SK-N-SH treated with all-trans-retinoic acid at 6 μM for 48 hours (cell line): ENCODE results near the gene ZDHHC11B.

Experiments
- ATAC-seq: fragments of 200-7000 bp; cut with Tn5 transposase; 3 replicates; pipeline ENCODE4 v1.9.1; 2020; ENCODE audit warnings: mild to moderate bottlenecking, moderate library complexity
- ARNTL ChIP-seq: fragments of 450-650 bp; formaldehyde crosslinking; IDR thresholded peaks from 2 replicates; pipeline ENCODE4 v1.5.0; 2020; ENCODE audit warnings: low read depth, mild to moderate bottlenecking, moderate library complexity, borderline replicate concordance
- BACH2 ChIP-seq: fragments of 250-450 bp; sonication (Bioruptor Pico); IDR thresholded peaks from 2 replicates; pipeline ENCODE4 v1.9.0; 2021; ENCODE audit warnings: mild to moderate bottlenecking, borderline replicate concordance
- CSDC2 ChIP-seq: fragments of 250-450 bp; sonication (Bioruptor Pico); IDR thresholded peaks from 2 replicates; pipeline ENCODE4 v1.5.0; 2020; ENCODE audit warnings: mild to moderate bottlenecking, moderate library complexity
- ESRRG ChIP-seq: fragments of 250-450 bp; sonication (Bioruptor Pico); IDR thresholded peaks from 2 replicates; pipeline ENCODE4 v1.6.1; 2021; ENCODE audit warnings: mild to moderate bottlenecking
- GLIS3 ChIP-seq: fragments of 250-450 bp; sonication (Bioruptor Pico); IDR thresholded peaks from 2 replicates; pipeline ENCODE4 v1.5.0; 2020; ENCODE audit warnings: mild to moderate bottlenecking, moderate library complexity
- ISL1 ChIP-seq: fragments of 250-450 bp; sonication (Bioruptor Pico); IDR thresholded peaks from 2 replicates; pipeline ENCODE4 v2.1.2; 2022; ENCODE audit warnings: mild to moderate bottlenecking, moderate library complexity
- OSR1 ChIP-seq: fragments of 250-450 bp; sonication (Bioruptor Pico); IDR thresholded peaks from 2 replicates; pipeline ENCODE4 v1.8.0; 2022; ENCODE audit warnings: moderate library complexity, mild to moderate bottlenecking, inconsistent platforms
- PPARA ChIP-seq: fragments of 250-450 bp; sonication (Bioruptor Pico); IDR thresholded peaks from 2 replicates; pipeline ENCODE4 v1.5.0; 2020; ENCODE audit warnings: mild to moderate bottlenecking, borderline replicate concordance
- SNAI2 ChIP-seq: fragments of 250-450 bp; sonication (Bioruptor Pico); IDR thresholded peaks from 2 replicates; pipeline ENCODE4 v1.5.0; 2020; ENCODE audit warnings: mild to moderate bottlenecking, moderate library complexity
- TCF4 ChIP-seq: fragments of 250-450 bp; sonication (Bioruptor Pico); IDR thresholded peaks from 2 replicates; pipeline ENCODE4 v1.8.0; 2021; ENCODE audit warnings: mild to moderate bottlenecking, moderate library complexity, borderline replicate concordance
- TOX ChIP-seq: fragments of 250-450 bp; sonication (Bioruptor Pico); IDR thresholded peaks from 2 replicates; pipeline ENCODE4 v1.8.0; 2021; ENCODE audit warnings: mild to moderate bottlenecking, moderate library complexity, borderline replicate concordance
- ZC3H10 ChIP-seq: fragments of 250-450 bp; sonication (Bioruptor Pico); IDR thresholded peaks from 2 replicates; pipeline ENCODE4 v1.5.1; 2021; ENCODE audit warnings: mild to moderate bottlenecking, moderate library complexity
- ZFP3 ChIP-seq: fragments of 250-450 bp; sonication (Bioruptor Pico); IDR thresholded peaks from 2 replicates; pipeline ENCODE4 v1.5.0; 2020; ENCODE audit warnings: mild to moderate bottlenecking, moderate library complexity
- ZFP30 ChIP-seq: fragments of 450-650 bp; formaldehyde crosslinking; IDR thresholded peaks from 2 replicates; pipeline ENCODE4 v1.5.0; 2022; ENCODE audit warnings: mild to moderate bottlenecking, moderate library complexity
- ZNF565 ChIP-seq: fragments of 450-650 bp; formaldehyde crosslinking; conservative IDR thresholded peaks from 2 replicates; pipeline ENCODE4 v1.5.0; 2020; ENCODE audit warnings: low read depth, mild to moderate bottlenecking, moderate library complexity
- ZNF70 ChIP-seq: fragments of 450-650 bp; formaldehyde crosslinking; IDR thresholded peaks from 2 replicates; pipeline ENCODE4 v1.5.0; 2020; ENCODE audit warnings: mild to moderate bottlenecking, moderate library complexity
- ZNF8 ChIP-seq: fragments of 450-650 bp; formaldehyde crosslinking; IDR thresholded peaks from 2 replicates; pipeline ENCODE4 v1.5.0; 2020; ENCODE audit warnings: mild to moderate bottlenecking, moderate library complexity
- TF ChIP-seq, protein P1 (sequence below): fragments of 250-450 bp; sonication (Bioruptor Pico); IDR thresholded peaks from 2 replicates; pipeline ENCODE4 v1.5.0; 2020; ENCODE audit warnings: mild to moderate bottlenecking, moderate library complexity
- TF ChIP-seq, protein P2 (sequence below): fragments of 250-450 bp; sonication (Bioruptor Pico); IDR thresholded peaks from 2 replicates; pipeline ENCODE4 v1.5.1; 2020; ENCODE audit warnings: low read depth, mild to moderate bottlenecking, moderate library complexity
- TF ChIP-seq, protein P3 (sequence below): fragments of 250-450 bp; sonication (Bioruptor Pico); IDR thresholded peaks from 2 replicates; pipeline ENCODE4 v1.5.1; 2021; ENCODE audit warnings: mild to moderate bottlenecking, moderate library complexity
- TF ChIP-seq, protein P4 (sequence below): fragments of 250-450 bp; sonication (Bioruptor Pico); IDR thresholded peaks from 2 replicates; pipeline ENCODE4 v1.8.0; 2020; ENCODE audit warnings: mild to moderate bottlenecking, moderate library complexity, borderline replicate concordance
- TF ChIP-seq, protein P5 (sequence below): fragments of 250-450 bp; sonication (Bioruptor Pico); IDR thresholded peaks from 2 replicates; pipeline ENCODE4 v1.8.0; 2021; ENCODE audit warnings: low read depth, mild to moderate bottlenecking, moderate library complexity, borderline replicate concordance

ZDHHC11B gene

DNA sequence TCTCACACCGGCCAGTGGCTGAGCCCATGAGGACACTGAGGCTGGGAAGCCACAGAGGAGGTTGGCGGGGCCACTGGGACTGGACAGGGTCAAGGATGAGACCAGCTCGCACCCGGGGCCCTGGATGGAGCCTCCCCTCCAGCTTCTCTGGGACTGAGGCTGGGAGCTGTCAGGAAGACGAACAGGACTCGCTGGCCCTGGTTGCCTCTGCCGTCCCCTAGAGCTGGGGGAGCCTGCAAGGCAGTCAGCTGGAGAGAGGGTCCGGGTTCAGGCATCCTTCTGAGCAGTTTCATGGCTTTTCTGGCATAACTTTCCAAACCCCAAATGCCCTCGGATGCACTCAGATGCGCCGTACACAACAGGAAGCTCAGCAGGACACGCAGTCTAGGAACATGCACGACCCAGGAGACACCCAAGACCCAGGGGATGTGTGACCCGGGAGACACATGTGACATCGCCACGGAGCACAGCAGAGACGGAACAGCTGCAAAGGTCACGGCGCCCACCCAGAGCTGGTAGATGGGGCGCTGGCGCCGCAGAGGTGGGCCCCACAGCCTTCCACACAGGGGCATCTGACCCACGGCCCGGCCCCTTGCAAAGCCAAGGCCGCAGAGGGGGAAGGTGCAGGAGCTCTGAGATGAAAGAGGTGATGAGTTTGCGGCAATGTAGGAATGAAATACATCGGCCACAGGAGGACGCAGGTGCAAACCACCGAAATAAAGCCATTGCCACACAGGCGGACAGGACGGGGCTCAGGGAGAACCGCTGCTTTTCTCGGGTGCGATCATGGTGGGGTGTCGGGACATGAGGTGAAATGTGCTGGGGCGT, 108.4 kb downstream of the ZDHHC11B start:
- TF ChIP-seq ZNF8 (CRISPR knock-in tag) (no peak), ZFP3 (CRISPR knock-in tag) (no peak), ZNF70 (no peak), ESRRG (CRISPR knock-in tag) (no peak), GLIS3 (CRISPR knock-in tag) (no peak), ZC3H10 (CRISPR knock-in tag) (no peak), ZFP30 (CRISPR knock-in tag) (no peak), TOX (CRISPR knock-in tag) (no peak), ISL1 (CRISPR knock-in tag) (no peak), PPARA (CRISPR knock-in tag) (no peak), BACH2 (CRISPR knock-in tag) (no peak), TCF4 (no peak), ARNTL (no peak), ZNF565 (no peak)
- TF ChIP-seq, protein P1, sequence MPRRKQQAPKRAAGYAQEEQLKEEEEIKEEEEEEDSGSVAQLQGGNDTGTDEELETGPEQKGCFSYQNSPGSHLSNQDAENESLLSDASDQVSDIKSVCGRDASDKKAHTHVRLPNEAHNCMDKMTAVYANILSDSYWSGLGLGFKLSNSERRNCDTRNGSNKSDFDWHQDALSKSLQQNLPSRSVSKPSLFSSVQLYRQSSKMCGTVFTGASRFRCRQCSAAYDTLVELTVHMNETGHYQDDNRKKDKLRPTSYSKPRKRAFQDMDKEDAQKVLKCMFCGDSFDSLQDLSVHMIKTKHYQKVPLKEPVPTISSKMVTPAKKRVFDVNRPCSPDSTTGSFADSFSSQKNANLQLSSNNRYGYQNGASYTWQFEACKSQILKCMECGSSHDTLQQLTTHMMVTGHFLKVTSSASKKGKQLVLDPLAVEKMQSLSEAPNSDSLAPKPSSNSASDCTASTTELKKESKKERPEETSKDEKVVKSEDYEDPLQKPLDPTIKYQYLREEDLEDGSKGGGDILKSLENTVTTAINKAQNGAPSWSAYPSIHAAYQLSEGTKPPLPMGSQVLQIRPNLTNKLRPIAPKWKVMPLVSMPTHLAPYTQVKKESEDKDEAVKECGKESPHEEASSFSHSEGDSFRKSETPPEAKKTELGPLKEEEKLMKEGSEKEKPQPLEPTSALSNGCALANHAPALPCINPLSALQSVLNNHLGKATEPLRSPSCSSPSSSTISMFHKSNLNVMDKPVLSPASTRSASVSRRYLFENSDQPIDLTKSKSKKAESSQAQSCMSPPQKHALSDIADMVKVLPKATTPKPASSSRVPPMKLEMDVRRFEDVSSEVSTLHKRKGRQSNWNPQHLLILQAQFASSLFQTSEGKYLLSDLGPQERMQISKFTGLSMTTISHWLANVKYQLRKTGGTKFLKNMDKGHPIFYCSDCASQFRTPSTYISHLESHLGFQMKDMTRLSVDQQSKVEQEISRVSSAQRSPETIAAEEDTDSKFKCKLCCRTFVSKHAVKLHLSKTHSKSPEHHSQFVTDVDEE (CRISPR knock-in tag): no peak
- TF ChIP-seq, protein P2, sequence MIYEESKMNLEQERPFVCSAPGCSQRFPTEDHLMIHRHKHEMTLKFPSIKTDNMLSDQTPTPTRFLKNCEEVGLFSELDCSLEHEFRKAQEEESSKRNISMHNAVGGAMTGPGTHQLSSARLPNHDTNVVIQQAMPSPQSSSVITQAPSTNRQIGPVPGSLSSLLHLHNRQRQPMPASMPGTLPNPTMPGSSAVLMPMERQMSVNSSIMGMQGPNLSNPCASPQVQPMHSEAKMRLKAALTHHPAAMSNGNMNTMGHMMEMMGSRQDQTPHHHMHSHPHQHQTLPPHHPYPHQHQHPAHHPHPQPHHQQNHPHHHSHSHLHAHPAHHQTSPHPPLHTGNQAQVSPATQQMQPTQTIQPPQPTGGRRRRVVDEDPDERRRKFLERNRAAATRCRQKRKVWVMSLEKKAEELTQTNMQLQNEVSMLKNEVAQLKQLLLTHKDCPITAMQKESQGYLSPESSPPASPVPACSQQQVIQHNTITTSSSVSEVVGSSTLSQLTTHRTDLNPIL (CRISPR knock-in tag): no peak
- TF ChIP-seq, all 23 proteins: peak for 0
- no peak for ATAC-seq

DNA sequence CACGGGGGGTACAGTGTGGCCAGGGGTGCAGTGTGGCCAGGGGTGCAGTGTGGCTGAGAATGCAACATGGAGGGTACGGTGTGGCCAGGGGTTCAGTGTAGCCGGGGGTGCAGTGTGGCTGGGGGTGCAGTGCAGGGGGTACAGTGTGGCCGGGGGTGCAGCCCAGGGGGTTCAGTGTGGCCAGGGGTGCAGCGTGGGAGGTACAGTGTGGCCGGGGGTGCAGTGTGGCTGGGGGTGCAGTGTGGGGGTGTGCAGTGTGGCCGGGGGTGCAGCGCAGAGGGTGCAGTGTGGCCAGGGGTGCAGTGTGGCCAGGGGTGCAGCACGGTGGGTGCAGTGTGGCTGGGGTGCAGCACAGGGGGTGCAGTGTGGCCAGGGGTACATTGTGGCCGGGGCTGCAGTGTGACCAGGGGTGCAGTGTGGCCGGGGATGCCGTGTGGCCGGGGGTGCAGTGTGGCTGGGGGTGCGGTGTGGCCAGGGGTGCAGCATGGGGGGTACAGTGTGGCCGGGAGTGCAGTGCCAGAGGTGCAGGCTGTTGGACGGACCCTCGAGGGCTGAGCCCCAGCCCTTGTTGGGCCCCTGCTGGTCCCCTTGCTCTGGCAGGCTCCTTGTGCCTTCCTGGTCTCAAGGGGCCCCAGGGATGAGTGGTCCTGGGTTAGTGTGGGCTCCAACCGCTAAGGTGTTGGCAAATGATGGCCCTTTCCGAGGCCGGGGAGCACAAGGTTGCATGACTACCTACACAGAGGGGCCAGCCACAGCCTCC, 109.2 kb downstream of the ZDHHC11B start:
- no peak for ATAC-seq

DNA sequence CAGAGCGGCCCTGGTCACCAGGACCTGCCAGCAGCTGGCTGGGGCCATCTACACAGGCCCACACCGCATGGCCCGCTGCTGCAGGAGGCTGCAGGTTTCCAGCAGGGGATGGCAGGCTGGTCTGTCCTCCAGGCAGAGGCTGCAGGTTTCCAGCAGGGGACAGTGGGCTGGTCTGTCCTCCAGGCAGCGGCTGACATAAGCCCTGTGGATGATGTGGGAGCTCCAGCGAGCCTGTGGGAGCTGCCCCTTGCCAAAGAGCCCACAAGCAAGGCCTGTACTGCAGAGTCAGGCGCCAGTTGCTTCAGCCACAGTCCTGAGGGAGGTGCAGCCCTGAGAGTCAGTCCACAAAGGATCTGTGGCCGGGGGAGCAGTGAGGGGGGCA, 109.9 kb downstream of the ZDHHC11B start:
- ATAC-seq: no peak
- TF ChIP-seq, protein P2 (CRISPR knock-in tag): no peak
- TF ChIP-seq ZFP30 (CRISPR knock-in tag) (no peak), GLIS3 (CRISPR knock-in tag) (no peak), ZNF70 (no peak), PPARA (CRISPR knock-in tag) (no peak), OSR1 (CRISPR knock-in tag) (no peak), CSDC2 (CRISPR knock-in tag) (no peak), ZC3H10 (CRISPR knock-in tag) (no peak)
- TF ChIP-seq, protein P3, sequence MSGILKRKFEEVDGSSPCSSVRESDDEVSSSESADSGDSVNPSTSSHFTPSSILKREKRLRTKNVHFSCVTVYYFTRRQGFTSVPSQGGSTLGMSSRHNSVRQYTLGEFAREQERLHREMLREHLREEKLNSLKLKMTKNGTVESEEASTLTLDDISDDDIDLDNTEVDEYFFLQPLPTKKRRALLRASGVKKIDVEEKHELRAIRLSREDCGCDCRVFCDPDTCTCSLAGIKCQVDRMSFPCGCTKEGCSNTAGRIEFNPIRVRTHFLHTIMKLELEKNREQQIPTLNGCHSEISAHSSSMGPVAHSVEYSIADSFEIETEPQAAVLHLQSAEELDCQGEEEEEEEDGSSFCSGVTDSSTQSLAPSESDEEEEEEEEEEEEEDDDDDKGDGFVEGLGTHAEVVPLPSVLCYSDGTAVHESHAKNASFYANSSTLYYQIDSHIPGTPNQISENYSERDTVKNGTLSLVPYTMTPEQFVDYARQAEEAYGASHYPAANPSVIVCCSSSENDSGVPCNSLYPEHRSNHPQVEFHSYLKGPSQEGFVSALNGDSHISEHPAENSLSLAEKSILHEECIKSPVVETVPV: no peak
- TF ChIP-seq, protein P4, sequence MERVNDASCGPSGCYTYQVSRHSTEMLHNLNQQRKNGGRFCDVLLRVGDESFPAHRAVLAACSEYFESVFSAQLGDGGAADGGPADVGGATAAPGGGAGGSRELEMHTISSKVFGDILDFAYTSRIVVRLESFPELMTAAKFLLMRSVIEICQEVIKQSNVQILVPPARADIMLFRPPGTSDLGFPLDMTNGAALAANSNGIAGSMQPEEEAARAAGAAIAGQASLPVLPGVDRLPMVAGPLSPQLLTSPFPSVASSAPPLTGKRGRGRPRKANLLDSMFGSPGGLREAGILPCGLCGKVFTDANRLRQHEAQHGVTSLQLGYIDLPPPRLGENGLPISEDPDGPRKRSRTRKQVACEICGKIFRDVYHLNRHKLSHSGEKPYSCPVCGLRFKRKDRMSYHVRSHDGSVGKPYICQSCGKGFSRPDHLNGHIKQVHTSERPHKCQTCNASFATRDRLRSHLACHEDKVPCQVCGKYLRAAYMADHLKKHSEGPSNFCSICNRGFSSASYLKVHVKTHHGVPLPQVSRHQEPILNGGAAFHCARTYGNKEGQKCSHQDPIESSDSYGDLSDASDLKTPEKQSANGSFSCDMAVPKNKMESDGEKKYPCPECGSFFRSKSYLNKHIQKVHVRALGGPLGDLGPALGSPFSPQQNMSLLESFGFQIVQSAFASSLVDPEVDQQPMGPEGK (CRISPR knock-in tag): no peak

More for the DNA sequence above, 109.2 kb downstream of the ZDHHC11B start:
- TF ChIP-seq, protein P5, sequence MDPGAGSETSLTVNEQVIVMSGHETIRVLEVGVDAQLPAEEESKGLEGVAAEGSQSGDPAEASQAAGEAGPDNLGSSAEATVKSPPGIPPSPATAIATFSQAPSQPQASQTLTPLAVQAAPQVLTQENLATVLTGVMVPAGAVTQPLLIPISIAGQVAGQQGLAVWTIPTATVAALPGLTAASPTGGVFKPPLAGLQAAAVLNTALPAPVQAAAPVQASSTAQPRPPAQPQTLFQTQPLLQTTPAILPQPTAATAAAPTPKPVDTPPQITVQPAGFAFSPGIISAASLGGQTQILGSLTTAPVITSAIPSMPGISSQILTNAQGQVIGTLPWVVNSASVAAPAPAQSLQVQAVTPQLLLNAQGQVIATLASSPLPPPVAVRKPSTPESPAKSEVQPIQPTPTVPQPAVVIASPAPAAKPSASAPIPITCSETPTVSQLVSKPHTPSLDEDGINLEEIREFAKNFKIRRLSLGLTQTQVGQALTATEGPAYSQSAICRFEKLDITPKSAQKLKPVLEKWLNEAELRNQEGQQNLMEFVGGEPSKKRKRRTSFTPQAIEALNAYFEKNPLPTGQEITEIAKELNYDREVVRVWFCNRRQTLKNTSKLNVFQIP (CRISPR knock-in tag): no peak
- TF ChIP-seq SNAI2 (CRISPR knock-in tag) (no peak), ESRRG (CRISPR knock-in tag) (no peak), ISL1 (CRISPR knock-in tag) (no peak)
- TF ChIP-seq, protein P3: no peak
